NCI-H2107 (cell line): ENCODE results near the gene HEATR3.

ENCODE experiments used
- DNase-seq: peaks from one replicate; lab custom pipeline; 2025; lab: John Stamatoyannopoulos, UW

HEATR3 gene

DNA sequence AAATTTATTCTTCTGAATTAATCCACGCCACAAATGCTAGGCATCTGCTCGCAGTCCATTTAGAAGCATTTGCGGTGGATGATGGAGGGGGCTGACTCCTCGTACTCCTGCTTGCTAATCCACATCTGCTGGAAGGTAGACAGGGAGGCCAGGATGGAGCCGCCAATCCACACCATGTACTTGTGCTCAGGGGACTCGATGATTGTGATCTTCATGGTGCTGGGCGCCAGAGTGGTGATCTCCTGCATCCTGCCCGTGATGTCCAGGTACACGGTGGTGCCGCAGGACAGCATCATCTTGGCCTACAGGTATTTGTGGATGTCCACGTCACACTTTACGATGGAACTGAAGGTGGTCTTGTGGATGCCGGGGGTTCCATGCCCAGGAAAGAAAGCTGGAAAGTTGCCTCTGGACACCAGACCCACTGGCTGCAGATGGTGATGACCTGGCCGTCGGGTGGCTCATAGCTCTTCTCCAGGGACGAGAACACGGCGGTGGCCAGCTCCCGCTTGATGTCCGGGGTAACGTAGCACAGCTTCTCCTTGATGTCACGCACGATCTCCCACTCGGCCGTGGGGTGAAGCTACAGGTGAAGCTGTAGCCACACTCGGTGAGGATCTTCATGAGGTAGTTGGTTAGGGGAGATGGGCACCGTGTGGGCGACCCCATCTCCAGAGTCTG, 7.5 kb upstream of the HEATR3 start:
- DNase-seq: no peak

DNA sequence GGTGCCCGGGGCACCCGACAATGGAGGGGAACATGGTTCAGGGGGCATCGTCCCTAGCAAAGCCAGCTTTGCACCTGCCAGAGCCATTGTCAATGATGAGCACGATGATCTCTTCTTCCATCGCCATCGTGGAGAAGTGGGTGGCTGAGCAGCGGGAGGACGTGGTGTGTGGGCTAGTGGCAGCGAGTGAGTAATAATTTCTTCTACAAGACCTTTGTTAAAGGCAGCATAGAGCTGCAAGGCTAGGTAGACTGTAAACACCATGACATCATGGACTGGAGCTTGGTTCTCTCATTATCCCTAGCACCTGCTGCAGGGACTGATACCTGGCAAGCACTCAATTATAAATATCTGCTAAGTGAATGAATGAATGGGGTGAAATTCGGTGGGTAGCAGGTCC, 6.7 kb upstream of the HEATR3 start:
- no peak for DNase-seq

GRCh38 chr16:50059669-50060068, 6.1 kb upstream of the HEATR3 start:
- DNase-seq: no peak

GRCh38 chr16:50061326-50061725, 4.4 kb upstream of the HEATR3 start:
- no peak for DNase-seq

DNA sequence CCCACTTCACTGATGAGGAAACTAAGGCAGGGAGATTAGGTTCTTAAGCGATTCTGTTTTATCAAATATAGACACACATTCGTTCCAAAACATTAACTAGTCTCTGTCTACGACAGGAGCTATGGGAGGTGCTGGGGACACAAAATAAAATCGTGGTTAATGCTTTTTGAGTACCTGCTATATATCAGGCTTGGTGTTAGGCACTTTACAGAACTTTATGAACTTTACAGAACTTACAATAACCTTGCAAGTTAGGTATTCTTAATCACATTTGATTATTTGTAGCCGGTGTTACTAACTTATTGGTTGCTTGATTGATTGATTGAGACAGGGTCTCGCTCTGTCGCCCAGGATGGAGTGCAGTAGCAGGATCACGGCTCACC, 538 bp upstream of the HEATR3 start:
- no peak for DNase-seq

DNA sequence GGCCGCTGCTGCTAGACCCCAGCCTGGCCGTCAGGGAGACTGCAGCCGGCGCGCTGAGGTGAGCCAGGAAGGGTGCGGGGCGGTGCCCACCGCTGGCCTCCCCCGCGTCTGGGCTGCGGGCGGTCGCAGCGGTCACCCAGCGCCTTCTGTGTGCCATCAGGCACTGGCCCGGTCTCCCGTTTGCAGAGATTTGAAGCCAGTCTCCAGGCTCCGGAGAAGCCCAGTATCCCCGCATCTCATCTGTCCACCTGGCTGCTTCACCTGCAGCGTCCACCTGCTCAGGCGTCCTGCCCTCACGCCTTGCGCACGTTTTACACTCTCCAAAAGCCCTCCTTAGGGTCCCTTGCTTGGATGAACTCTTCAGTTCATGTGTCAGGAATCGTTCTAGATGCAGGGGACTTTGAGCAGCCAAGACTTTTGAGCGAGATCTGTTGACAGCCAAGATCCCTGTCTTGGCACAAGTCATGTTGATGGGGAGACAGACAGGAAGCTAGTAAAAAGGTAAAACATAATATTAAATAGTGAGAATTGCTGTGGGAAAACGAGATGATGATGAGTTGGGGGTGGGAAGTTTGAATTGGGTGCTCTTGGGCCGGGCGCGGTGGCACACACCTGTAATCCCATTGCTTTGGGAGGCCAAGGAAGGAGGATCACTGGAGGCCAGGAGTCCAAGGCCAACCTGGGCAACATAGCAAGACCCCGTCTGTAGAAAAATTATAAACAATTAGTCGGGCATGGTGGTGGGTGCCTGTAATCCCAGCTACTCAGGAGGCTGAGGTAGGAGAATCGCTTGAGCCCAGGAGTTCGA, 916 bp downstream of the HEATR3 start:
- no peak for DNase-seq

DNA sequence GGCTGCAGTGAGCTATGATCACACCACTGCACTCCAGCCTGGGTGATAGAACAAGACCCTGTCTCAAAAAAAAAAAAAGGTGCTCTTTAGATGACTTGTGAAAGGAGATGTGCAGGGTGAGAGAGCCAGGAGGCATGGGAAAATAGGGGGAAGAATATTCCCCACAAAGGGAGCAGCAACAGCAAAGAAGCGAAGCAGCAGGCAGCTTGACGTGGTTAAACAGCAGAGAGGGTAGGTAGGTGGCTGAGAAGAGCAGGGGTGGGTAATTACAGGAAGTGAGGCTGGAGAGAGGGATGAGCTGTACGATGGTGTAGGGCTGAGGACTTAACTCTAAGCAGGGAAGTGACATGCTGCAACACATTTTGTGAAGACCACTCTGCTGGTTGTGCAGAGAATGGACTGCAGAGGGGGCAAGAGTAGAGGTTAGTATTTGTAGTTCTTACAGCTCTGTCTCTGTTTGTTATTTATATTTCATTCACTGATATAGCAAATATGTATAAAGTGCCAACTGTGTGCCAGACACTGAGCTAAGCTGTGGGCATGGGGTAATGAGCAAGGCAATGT, 1.6 kb downstream of the HEATR3 start:
- no peak for DNase-seq

DNA sequence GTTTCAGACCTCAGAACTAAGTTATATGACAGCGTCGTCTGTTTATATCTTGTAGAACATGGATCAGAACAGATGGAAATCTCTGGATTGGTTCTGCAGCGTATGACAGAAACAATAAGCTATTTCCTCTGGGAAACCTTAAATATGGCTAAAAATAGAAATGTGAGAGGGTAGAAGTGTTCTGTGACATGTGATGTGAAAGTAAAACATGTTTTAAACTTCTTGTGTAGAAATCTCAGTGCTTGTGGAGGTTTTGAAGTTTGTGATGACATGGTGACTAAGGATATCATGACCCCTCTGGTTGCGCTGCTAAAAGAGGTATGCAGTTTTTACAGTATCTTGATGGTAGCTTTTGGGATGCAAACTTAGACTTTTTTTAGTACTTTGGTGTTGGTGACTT, 2.8 kb downstream of the HEATR3 start:
- DNase-seq: no peak

DNA sequence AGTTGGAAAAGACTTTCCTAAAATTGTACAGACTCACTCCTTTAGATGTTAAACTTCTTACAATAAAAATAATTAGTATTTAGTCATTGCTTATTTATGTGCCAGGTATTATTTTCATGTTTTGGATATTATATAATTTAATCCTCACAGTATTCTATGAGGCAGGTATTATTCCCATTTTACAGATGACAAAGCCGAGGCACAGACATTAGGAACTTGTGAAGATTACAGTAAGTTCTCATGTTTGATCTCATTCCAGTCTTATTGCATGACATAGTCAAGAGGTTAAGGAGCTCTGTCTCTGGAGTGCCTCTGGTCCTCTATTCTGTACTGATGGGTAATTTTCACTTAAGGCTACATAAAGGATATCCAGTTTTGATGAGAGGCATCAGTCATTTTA, 3.3 kb downstream of the HEATR3 start:
- no peak for DNase-seq

- DNase-seq: no peak
Observed at GRCh38 chr16:50071075-50071671, 5.4 kb downstream of the HEATR3 start.

GRCh38 chr16:50072730-50073129, 7.0 kb downstream of the HEATR3 start:
- DNase-seq: no peak

DNA sequence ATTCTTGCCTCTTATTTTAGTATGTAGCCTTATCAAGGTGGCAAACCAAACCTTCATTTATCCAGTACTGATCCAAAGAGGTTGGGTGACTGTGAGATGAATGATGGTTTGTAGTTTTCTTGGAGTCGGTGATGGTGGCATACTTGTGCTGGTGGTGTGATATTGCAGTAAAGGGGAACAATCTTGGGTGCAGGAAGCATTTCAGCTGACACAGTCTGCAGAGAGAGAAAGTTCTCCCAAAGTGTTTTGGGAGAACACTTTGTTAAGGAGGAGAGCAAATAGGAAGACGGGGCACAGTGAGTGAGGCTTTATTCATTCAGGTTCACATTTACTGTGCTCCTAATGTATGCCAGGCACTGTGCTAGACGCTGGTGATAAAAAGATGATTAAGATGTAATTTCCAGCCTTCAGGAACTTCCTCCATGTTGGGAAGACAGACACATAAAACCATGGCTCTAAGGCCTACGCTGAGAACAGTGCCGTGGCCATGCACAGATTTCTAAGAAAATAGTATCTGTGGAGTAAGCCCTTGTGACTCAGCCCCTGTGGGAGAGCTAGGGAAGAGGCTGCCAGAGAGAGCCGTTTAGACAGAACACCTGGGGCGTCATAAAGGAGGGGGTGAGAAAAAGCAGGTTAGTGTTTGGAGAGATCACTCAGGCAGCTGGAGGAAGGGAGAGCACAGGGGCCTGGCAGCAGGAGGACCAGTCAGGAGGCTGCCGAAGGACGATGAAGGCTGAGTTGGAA, 13.8 kb downstream of the HEATR3 start:
- no peak for DNase-seq

DNA sequence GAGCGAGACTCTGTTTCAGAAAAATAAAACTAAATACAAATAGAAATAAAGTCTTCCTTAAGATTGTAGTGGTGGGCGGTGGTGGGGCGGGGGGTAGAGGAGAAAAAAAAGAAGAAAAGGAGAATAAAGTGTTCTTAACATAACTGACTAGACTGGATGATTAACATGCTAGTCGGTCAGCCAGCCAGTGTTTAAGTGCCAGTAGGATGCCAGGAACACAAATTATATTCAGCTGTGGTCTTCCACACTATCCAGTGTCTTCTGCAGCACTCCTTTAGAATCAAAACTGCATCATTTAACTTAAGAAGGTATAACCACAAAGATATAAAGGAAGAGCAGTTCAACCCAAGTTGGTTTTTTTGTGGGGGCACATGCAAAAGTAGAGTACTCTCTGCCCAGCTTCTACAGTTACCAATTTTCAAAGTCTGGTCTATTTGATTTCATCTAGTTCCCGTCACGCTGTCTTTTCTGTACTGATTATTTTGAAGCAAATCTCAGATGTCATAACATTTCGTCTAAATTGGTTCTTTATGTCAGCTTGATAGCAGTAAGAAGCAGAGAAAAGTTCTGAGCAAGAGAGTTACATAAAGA, 15.8 kb downstream of the HEATR3 start:
- no peak for DNase-seq

DNA sequence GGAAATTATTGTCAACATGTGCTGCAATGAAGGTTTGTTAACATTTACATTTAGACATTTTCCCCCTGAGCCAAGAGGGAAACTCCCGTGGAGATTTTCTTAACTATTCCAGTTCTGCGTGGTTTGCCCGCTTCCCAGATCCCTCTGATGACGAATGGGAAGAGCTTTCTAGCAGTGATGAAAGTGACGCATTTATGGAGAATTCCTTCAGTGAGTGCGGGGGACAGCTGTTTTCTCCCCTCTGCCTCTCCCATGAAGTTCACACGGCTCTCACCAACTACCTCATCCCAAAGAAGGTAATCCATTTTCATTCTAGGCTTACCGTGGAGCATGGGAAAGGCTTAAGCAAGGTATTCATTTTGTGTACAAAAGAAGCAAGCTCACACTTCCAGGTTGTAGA, 18.2 kb downstream of the HEATR3 start:
- no peak for DNase-seq

DNA sequence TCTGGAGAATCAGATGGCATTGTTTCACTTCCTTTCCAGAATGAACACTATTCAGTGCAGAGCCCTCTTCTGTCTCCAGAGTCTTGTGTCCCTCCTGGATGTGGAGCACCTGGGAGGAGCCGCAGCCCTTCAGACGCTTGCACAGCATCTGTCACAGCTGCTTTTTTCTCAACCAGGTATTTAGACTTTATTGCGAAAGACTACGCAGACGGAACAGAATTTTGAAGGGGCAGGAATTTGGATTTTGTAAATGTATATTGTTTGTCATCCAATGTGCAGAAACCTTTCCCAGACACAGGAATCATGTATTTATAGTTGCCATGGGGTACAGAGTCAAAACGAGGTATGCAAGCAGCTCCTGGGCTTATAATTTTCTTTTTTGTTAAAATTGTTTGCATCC, 20.4 kb downstream of the HEATR3 start:
- DNase-seq: no peak

DNA sequence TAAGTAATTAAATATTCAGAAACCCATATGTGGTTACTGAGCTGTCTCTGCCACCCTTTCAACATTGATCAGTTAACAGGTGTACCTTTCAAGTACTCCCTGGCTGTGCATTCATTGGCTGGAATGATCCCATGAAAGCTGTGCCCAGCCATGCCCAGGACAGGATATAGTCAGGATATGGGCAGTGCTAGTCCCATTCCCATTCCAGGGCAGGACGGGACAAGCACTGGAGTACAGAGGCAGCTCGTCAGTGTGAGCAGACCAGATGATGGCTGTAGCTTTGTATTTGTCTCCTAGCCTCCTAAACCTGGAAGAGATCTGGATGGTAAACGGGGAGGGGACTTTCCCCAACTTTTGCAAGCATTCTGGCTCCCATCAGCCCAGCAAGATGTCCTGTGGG, 22.5 kb downstream of the HEATR3 start:
- no peak for DNase-seq

- DNase-seq: no peak
Observed at GRCh38 chr16:50092891-50093290, 27.1 kb downstream of the HEATR3 start.

DNA sequence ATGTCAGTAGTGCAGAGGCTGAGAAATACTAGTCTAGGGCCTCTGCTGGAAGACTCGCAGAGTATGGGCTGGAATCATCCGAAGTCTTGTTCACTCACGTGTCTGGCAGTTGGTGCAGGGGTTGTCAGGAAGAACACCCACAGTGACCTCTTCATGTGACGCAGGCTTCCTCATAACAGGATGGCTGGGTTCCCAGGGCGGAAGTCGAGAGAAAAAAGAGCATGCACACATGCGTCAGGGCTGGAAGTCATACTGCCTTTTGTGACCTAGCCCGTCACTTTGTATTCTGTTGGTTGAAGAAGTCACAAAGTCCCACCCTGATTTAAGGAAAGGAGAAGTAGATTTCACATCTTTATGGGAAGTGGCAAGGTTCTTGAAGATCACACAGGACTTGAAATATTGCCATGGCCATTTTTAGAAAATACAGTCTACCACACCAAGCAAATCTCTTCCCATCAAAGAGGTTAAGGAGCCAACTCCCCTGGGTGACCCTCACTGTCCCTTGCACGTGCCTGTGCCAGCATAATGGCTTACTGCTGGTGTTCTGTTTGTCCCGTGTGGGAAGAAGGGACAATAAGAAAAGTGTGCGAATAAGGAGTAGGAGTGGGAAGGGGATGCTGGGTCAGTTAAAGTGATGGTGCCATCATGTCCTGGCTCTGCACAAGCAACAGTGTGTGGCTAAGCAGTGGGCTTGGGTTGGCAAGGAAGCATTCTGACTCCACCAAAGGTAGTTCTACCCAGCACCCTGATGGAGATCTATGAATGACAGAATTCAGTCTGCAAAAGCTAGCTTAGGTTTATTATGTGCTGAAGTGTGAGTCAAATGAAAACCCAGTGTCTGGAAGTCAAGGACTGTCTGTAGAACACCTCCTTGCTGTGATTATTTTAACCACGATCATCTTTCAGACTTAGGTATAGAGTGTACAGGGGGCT, 28.1 kb downstream of the HEATR3 start:
- no peak for DNase-seq

DNA sequence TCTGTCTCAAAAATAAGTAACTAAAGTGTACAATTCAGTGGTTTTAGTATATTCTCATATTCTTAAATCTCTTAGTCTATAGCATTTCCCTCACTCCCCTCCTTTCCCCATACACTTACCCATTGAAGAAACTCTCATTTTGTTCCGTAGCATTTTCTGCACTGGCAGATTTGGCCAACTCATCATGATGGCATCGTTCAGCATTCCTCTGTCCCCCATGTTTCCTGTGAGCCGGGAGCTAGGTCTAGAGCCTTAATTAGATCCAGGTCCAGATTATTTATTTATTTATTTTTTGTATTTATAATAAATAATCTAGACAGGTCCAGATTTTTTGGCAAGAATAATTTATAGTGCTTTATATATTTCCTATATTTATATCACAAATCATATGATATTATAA, 31.0 kb downstream of the HEATR3 start:
- no peak for DNase-seq

GRCh38 chr16:50099957-50100648, 34.3 kb downstream of the HEATR3 start:
- no peak for DNase-seq
